ENCODE measurements around the gene RFT1. TPM values are rescaled to one million over a fixed set of nuclear protein-coding genes. Genes with fewer than 3 reads are reported as not detected.

The RFT1 gene
- total RNA-seq, 6 experiments from 2014 or later, result 9.3 to 12.4 (median 10.4) TPM

DNA sequence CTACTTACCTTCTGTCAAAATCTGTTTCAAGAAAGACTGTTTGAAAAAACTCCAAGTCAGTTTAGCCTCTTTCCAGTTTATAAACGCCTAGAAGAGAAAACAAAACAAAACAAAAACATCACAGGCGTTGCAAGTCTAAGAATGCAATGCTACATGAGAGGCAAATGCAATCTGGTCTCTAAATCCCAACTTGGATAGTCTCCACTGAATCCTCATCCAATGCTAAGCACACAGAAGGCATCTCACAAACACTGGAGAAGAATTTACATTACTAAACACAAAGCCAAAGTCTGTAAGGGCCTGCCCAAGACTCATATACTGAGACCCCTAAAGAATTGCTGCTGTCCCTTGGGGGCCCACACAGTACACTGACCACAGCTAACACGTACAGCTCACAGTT lies 18.4 kb downstream of the RFT1 start:
- no peak for ATAC-seq
- H3K27me3 ChIP-seq, result no peaks in the 10 kb centered on the region
- no peak overlapping the region for H3K4me3 ChIP-seq
- TF ChIP-seq, protein P1, sequence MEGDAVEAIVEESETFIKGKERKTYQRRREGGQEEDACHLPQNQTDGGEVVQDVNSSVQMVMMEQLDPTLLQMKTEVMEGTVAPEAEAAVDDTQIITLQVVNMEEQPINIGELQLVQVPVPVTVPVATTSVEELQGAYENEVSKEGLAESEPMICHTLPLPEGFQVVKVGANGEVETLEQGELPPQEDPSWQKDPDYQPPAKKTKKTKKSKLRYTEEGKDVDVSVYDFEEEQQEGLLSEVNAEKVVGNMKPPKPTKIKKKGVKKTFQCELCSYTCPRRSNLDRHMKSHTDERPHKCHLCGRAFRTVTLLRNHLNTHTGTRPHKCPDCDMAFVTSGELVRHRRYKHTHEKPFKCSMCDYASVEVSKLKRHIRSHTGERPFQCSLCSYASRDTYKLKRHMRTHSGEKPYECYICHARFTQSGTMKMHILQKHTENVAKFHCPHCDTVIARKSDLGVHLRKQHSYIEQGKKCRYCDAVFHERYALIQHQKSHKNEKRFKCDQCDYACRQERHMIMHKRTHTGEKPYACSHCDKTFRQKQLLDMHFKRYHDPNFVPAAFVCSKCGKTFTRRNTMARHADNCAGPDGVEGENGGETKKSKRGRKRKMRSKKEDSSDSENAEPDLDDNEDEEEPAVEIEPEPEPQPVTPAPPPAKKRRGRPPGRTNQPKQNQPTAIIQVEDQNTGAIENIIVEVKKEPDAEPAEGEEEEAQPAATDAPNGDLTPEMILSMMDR (IDR thresholded peaks at IDR 0.05), result no peak
- TF ChIP-seq POLR2A (IDR thresholded peaks at IDR 0.05), result no peak
- H3K9me3 ChIP-seq, result no peaks in the 10 kb centered on the region
- peaks cover 0 to 14% (median 0%) of the 10 kb centered on the region in 4 donors for H3K4me1 ChIP-seq
- DNase-seq, result no peak
- H3K36me3 ChIP-seq, result peaks cover 0 to 20% (median 3%) of the 10 kb centered on the region in 4 donors
- 82% methylated on average over 3 of the region's 3 CpGs for WGBS (ENCODE audit: insufficient coverage, low coverage, low lambda C conversion rate, missing lambda C conversion rate)
- intact Hi-C loops (cut with DNase I), result no loop called here
- H3K27ac ChIP-seq, result no peak overlapping the region

DNA sequence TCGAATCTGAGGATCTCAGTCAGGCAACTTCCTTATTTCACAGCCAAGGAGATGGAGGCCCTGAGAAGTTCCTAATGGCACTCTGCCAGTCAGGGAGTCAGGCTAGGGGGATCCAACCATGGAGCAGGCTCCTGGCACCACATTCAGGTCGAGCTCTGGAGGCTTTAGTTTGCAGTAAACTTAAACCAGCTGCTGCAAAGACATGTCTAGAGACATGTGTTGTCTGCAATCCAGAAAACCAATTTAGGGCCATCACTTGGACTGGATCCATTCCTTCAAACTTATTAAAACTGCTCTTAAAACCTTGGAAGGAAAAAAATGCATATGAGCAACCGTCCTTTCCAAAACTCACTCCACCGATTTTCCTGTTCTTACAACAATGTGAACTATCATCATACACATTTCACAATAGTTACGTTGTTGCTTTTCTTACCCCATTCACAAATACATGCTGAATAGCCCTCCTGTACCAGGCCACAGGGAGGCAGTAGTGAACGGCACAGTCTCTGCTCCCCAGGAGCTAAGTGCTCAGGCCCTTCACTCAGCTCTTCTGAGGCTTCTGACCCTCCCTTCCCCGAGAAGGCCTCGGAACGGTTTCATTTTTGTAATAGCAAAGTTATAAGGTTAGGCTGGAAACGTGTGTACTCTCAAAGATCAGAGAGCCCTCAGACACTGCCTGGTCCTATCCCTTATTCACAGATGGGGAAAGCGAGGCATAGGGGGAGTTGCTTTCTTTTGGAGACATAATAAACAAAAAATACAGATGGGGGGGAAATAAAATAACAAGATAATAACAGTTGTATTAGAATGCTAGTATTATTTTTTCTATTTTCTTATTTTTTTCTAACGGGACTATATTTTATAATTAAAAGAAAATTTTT lies 20.1 kb downstream of the RFT1 start:
- peak in 1 of 3 donors; percentile 42 for DNase-seq
- H3K27me3 ChIP-seq, result no peaks in the 10 kb centered on the region
- no peaks in the 10 kb centered on the region for H3K9me3 ChIP-seq
- TF ChIP-seq, protein P1 (IDR thresholded peaks at IDR 0.05), result peak; percentile 36 to 64 (median 48)
- TF ChIP-seq POLR2A (IDR thresholded peaks at IDR 0.05), result no peak
- H3K27ac ChIP-seq, result no peak overlapping the region
- H3K4me1 ChIP-seq, result peaks cover 0 to 14% (median 0%) of the 10 kb centered on the region in 4 donors
- H3K4me3 ChIP-seq, result no peak overlapping the region
- WGBS (ENCODE audit: insufficient coverage, low coverage, low lambda C conversion rate, missing lambda C conversion rate), result 36% methylated on average over 11 of the region's 12 CpGs
- H3K36me3 ChIP-seq, result peaks cover 0 to 20% (median under 1%) of the 10 kb centered on the region in 4 donors
- intact Hi-C loops (cut with DNase I), result no loop called here
- ATAC-seq, result peak; percentile 75 to 84 (median 78)

DNA sequence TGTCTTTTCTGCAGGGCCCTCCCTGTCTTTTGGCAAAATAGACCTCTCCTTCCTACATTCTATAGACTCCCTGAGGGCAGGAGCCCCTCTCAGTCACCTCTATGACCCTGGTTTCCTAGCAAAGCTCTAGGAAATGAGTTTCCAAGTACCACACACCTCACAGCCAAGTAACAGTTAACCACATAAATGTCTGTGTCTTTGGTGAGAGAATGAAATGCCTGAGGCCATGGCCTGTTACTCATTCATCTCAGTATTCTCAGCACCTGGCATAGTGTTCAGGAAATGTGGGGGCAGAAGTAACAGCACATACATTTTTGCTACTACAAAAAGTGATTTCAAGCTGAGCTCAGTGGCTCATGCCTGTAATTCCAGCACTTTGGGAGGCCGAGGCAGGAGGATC lies 21.0 kb downstream of the RFT1 start:
- 60% methylated on average over 1 of the region's 1 CpG for WGBS (ENCODE audit: insufficient coverage, low coverage, low lambda C conversion rate, missing lambda C conversion rate)
- intact Hi-C loops (cut with DNase I), result no loop called here
- ATAC-seq, result no peak
- H3K27me3 ChIP-seq, result no peaks in the 10 kb centered on the region
- peaks cover 0 to 25% (median under 1%) of the 10 kb centered on the region in 4 donors for H3K36me3 ChIP-seq
- TF ChIP-seq, protein P1 (IDR thresholded peaks at IDR 0.05), result no peak
- TF ChIP-seq POLR2A (IDR thresholded peaks at IDR 0.05), result no peak
- H3K27ac ChIP-seq, result no peak overlapping the region
- H3K9me3 ChIP-seq, result no peaks in the 10 kb centered on the region
- no peak for DNase-seq
- H3K4me3 ChIP-seq, result no peak overlapping the region
- peaks cover 0 to 14% (median 0%) of the 10 kb centered on the region in 4 donors for H3K4me1 ChIP-seq

DNA sequence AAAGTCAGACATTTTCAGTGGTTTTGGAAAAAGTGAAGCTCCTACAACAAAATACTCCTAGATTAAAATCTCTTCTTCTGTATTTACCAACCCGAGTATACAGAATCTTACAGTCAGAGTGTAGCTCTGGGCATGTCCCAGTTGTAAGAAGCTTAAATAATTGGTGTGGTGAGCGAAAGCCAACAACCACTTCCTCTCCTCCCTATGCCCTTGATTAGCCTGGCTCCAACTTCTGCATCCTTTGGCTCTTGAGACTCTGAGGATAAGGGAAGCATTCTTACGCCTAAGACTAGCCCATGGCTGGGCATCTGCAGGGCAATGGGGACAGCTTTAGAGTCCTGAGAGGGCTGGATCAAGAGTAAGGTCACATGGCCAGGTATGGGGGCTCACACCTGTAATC lies 25.5 kb downstream of the RFT1 start:
- ATAC-seq (peak; percentile 42 to 54 (median 44)), DNase-seq (no peak)
- TF ChIP-seq, protein P1 (IDR thresholded peaks at IDR 0.05), result no peak
- TF ChIP-seq POLR2A (IDR thresholded peaks at IDR 0.05), result no peak
- Histone ChIP-seq H3K36me3 (peaks cover 0 to 20% (median 2%) of the 10 kb centered on the region in 4 donors), H3K4me3 (no peak overlapping the region), H3K4me1 (no peaks in the 10 kb centered on the region), H3K9me3 (no peaks in the 10 kb centered on the region), H3K27me3 (no peaks in the 10 kb centered on the region), H3K27ac (no peak overlapping the region)
- intact Hi-C loops (cut with DNase I), result no loop called here
- WGBS (ENCODE audit: insufficient coverage, low coverage, low lambda C conversion rate, missing lambda C conversion rate), result 52% methylated on average over 3 of the region's 3 CpGs
